COR-L47 (cell line): ENCODE results near the gene CALCOCO1.
"Not testable (repeated sequence)": the region's sequence is repeated elsewhere in the genome, so short reads cannot be mapped to it uniquely, and the experiment has no call there.

Experiments used
- DNase-seq: peaks from one replicate; lab custom pipeline; 2025; lab: John Stamatoyannopoulos, UW

Gene CALCOCO1

DNA sequence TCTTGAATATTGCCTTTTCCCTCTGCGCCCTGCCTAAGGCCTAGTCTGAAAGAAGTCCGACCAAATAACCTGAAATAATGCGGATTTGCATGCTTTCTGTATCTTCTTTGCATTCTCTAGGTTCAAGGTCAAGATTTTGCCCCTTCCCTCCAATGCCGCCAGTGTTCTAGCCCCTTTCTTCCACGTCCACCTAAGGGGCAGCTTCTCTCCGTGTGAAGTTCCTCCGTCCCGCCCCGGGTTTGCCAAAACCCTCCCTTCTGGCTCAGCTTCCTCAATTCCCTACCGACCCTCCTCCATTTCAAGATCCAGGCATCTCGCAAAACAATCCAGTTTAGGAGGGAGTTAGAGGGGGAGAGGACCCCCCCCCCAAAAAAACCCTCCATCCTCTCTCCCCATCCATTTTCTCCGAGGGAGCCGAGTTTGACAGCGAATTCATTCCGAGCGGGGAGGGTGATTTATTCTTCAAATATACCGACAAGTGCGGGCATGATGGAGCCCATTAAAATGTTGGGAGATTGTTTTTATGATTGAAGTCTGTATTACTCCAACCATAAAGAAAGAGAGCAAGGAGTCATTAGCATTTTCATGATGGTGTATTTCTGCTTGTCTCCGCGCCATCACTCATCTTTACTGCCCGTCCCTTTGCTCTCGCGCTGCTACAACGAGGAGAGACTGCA lies 30.5 kb downstream of the CALCOCO1 start:
- no peak for DNase-seq

DNA sequence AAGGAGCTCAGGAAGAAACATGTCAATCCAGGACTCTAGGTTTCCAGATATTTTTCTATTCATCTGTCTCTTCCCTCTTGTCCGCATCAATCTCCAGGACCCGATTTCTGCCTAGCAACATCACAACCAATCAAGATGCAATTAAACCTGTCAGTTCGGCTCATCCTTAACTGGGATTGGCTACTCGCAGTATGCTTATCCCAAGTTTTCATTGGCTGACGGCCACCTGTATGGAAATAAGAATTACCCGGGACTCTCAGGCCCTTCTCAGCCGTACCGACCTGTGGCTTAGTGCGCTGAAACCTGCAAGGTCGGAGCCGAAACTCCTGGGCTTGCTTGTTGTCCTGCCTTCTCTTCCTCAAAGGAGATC lies 31.0 kb downstream of the CALCOCO1 start:
- DNase-seq = peak; percentile 96

DNA sequence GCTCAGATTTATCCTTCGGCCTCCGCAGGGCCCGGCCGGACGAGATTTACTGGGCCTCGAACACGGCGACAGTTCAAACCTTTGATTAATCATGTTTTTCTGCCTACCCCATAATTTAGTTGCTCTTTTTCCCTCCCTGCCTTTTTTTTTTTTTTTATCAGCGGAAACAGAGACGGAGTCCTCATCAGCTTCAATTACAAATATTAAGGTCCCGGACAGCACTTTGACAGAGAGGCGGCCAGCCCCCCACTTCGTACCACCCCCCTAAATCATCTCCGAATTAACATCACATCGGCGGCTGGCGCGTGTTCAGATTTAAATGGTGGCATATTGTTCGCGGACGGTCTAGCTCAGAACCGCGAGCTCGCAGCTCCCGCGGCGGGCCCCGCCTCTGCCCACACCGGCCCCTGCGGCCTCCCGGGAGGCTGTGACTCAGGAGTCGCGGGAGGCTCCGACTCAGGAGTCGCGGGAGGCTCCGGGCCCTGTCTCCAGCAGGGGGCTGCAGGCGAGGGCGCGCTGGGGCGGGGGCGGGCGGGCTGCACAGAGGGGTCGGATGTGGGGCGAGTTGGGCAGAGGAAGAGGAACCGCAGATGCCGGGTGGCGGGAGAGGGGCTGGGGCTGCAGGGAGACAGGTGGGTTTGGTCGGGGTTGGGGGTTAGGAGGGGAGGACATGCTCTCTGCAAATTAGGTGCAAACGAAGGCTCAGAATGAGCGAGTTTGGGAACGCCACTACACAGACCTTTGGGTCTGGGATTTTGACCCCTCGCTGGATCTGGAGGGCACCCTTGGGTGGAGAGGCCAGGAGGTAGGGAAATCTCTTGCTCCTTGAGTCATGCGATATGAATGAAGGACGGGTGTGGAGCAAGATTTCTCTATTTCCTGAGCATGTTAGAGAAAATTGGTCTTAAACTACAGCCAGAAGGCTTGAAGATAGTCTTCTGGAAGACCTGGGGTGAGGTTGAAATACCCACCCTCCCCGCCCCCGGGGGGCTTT lies 31.8 kb downstream of the CALCOCO1 start:
- DNase-seq = peak; percentile 25

DNA sequence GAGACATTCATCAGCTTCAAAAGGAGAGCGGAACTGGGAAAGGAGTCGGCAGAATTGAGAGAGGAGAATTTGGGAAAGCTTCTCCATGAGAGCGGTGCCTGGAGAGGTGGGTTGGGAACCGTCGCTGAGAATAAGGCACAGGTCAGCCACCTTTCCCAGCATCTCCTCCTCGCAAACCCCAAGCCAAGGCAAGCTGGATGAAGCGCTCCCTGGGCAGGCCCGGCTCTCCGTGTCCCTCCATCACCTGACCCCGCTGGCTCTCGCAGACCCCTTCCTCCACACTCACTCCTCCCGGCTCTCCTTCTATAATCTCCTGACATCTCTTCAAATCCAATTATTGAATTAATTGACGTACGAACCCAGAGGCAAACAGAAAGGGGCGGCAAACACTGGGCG lies 32.5 kb downstream of the CALCOCO1 start:
- no peak for DNase-seq

DNA sequence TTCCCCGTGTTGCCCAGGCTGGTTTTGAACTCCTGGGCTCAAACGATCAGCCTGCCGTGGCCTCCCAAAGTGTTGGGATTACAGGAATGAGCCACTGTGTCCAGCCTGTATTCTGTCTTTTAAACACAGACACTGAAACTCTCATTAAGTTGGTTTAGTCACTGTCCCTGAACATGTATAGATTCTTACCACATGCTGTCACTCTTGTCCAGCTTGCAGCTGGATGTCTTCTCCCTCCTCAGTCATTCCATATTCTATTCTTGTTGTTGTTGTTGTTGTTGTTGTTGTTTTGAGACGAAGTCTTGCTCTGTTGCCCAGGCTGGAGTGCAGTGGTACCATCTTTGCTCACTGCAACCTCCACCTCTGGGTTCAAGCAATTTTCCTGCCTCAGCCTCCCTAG lies 39.1 kb downstream of the CALCOCO1 start:
- no peak for DNase-seq

DNA sequence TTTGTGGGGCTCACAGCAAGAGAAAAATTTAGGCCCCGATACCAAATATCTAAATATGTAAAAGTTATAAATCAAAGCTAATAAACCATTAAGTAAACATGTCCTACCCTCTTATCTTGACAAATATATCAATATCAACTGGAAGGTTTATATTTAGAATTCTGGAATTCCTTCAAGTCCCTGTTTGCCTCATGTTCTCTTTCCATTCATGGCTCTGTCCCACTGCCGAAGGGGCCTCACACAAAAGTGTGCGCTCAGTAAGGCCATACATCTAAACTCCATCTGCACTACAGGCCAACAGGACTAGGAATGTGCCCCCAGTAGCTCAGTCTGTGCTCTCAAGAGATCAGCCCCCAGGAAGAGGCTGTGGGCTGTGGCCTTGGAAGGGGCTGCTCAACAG lies 40.8 kb downstream of the CALCOCO1 start:
- no peak for DNase-seq

DNA sequence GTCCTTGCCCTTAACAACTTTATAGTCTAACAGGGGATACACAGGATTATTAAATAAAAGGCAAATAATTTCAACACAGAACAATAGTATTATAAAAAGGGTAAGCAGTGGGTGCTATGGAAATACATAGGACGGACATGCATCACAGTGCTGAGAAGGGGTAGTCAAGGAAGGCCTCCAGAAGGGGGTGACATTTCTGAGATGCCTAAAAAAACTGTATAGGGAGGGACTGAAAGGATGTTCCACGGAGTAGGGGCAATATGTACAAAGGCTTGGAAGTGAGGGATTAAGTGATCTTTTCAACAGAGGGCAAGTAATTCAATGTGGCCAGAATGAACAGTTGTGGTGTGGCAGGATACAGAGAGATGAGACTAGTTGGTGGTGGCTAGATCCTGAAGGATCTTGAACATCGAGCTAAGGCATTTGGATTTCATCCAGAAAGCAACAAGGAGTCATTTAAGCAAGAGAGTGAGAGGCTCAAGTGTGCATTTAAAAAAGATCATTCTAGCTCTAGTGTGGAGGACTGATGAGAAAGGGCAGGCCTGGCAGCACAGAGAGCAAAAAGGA lies 42.5 kb downstream of the CALCOCO1 start:
- DNase-seq = no peak

DNA sequence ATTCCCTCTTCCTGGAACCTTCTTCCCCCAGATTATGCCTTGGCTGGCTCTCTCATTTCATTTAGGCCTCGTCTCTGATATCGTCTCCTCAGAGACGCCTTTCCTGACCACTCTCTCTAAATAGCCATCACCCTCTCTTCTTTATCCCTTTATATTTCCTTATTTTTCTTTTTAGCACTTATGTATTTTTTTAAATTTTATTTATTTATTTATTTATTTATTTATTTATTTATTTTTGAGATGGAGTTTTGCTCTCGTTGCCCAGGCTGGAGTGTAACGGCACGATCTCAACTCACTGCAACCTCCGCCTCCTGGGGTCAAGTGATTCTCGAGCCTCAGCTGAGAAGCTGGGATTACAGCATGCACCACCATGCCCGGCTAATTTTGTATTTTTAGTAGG lies 43.3 kb downstream of the CALCOCO1 start:
- DNase-seq = no peak

DNA sequence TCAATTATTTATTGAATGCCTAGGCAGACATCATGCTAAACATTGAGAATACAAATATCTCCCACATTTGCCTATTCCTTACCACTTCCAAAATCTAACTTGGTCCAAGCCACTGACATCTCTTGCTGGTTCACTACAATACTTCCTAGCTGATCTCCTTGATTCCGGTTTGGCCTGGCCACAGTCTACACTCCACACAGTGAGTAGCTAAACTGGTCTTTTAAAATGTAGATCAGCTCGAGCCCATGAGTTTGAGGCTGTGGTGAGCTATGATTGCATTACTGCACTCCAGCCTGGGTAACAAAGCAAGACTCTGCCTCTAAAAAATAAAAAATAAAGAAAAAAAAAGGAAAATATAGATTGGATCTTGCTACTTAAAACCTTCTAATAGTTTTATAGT lies 43.8 kb downstream of the CALCOCO1 start:
- no peak for DNase-seq

DNA sequence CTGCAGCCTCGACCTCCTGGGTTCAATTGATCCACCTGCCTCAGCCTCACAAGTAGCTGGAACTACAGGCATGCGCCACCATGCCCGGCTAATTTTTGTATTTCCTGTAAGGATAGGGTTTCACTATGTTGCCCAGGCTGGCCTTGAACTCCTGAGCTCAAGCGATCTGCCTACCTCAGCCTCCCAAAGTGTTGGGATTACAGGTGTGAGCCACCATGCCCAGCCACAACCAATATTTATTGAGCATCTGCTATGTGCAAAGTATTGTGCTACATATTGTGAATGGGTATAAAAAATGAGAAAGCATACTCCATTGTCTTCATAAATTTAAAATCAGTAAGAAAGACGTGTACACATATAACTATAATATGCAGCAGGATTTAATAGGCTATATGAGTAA lies 47.2 kb downstream of the CALCOCO1 start:
- DNase-seq = not testable (repeated sequence)

DNA sequence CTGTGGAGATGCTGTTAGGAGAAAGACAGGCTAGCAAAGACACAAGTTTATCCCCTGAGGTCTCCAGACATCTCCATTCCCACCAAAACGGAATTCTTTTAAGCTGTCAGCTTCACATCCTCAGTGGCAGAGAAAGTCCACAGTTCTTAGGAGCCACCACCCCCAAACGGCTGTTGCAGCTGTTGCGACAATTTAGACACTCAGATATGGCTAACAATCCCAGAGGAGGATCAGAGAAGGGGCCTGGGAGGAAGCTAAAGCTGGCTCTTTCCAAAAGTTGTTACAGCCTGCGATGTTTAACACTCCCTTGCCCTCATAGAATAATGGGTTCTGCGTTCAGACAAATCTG lies 49.5 kb downstream of the CALCOCO1 start:
- no peak for DNase-seq

DNA sequence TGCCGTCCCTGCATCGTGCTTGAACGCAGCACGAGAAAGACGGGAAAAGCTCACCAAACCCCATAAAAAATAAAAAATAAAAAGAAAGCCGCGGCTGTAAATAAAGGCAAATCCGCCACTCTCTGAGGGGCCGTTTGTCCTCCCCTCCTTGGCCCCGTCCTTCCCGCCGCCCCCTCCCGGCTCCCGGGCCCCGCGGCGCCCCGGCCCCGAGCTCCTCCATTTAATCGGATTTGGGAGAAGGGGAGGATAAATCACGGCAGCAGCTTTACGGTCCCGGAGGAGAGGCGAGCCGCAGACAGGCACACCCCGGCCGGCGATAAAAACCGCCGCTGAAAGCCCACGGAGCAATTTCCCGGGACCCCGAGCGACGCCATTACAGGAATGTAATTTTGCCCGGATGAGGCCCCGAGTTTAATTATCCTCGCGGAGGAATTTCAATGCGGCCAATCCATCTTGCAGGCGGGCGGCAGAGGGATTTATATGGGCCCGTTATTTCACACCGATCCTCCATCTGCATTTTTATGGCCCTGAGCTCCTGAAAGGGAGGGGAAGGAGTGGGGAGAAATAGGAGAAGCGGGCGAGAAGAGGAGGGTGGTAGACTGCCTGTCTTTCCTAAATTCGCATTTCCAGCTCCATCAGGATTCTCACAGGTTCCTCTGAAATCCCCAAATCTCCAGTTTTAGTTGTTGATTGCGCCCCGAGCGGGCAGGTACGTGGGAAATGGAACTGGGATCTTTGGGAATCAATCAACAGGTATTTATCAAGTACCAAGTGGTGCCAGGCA lies 50.0 kb downstream of the CALCOCO1 start:
- DNase-seq = no peak

DNA sequence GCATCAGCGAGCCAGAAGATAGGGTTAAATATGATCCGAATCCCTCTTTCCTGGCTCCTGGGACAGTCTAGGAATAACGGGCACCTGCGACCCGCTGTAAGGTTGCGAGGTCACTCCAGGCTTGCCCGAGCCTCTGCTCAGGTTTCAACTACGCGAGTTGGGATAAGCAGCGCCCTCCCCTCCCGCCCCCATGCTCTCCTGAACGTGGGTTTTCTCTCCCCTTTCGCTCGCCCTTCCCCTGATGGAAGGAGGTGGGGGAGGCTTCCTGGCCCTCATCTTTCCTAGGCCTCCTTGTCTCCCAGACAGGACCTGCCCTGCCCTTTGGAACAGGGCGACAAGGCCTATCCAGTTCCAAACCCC lies 50.6 kb downstream of the CALCOCO1 start:
- no peak for DNase-seq

DNA sequence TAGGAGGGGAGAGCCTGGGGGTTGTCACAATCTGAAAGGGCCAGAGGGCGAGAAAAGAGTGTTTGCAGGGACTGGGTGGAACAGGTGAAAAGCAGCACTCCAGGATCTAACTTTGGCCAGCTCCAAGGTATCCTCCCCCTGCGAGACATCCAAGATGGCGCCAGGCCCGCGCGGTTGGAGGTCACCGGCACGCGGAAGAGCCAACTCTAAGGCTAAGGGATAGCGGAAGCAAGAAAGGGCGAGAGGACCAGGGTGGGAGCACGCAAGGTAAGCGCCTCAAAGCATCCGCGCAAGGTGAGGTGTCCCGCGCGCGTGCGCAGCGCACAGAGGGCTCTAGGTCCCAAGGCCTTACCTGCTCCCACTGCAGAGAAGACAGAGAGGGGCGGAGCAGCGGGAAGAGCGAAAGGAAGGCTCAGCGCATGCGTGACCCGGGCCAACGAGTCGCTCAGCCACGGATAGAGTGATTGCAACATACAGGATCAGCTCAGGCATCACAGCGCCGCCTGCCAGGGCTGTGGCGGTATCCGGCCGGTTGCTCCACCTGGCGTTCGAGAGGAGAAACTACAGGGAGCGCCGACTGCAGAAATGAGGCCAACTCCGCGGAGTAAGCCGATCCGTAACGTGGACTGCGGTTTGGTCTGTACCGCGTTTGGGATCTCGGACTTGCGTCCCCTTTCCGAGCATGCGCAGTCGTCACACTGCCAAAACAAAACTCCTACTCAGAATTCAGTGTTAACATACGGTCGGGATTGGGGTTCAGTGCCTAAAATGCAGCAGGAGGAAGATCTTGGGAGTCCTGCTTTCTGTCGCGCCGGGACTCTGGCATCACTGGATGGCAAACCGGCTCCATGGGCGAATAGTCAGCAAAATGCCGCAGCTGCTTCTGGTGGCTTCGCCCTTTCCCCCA lies 51.3 kb downstream of the CALCOCO1 start, which contains the start of gene ATP5MC2:
TSS of gene ATP5MC2 (minus strand) at position 383 of the 907 bp plus-strand sequence. CDS start 3,469 bp downstream, outside the sequence.
- DNase-seq = peak; percentile 98

DNA sequence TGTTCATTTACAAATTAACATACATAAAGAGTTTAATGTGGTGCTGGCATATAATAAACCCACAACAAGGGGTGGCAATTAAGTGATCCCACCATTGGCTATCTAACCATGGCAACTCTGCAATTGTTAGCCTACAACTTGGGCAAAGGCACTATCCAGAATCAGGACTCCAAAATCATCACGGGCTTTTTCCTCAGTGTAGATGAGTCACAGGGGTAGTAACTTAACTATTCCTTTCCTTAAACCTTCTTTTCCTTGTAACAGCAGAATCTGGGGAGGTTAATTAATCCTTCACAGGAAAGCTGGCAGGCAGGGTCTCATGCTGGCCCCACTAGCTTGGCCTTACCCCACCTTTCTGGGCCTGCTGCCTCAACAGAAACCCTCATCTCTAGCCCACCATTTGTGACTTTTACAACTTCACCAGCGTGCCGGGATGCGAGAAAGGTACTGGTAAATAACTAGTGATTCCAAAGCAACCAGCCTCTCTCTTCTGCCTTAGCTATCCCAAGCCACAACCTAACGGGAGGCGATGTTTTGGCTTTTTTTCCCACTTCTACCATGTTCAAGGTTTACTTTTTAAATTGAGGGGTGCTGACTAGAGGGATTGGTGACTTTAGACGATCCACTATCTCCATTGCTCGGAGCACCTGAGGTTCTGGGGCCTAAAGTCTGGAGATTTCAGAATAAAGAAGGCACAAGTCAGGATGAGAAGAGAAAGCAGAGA lies 52.1 kb downstream of the CALCOCO1 start:
- DNase-seq = no peak

DNA sequence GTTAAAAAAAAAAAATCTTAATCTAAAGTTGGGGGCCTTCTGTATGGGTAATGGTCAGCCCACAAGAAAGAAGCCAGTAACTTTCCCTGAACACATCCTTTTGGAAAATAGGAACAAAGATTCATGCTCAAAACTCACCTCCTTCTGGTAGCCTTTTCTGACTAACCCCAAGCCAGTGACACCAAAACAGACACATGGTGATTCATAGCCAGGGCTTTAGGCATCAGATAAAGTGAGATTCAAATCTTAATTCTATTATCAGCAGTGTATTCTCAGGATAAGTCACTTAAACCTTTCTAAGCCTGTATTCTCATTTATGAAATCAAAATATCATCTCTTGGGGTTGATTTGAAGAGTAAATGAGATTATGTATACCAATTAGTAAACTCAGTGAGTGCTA lies 56.3 kb downstream of the CALCOCO1 start:
- DNase-seq = no peak

DNA sequence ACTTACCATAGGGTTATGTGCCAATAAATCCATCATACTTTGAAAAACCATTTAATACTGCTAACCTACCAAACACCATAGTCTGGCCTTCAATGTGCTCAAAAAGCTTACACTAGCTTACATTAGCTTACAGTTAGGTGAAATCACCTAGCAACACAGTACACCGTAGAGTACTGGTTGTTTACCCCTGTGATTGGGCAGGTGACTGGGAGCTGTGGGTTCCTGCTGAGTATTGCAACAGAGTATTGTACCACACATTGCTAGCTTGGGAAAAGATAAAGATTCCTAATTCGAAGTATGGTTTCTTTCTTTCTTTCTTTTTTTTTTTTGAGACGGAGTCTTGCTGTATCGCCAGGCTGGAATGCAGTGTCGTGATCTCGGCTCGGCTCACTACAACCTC lies 56.9 kb downstream of the CALCOCO1 start:
- DNase-seq = no peak

DNA sequence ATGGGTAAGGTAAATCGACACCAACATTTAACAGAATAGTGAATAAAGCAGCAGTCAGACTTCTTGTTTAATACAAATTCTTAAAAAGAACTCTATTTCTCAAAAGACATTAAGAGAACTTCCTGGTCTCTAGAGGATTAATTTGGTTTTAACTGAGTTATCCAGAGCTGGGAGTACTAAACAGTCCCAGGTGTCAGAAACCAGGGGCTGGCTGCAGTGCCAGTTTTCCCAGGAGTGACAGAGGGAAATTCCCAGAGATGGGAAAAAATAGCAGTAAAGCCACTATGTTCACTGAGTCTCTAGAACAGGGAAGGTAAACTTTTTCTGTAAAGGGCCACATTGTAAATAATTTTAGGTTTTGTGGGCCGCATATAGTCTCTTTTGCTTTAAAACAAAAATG lies 60.2 kb downstream of the CALCOCO1 start:
- no peak for DNase-seq

DNA sequence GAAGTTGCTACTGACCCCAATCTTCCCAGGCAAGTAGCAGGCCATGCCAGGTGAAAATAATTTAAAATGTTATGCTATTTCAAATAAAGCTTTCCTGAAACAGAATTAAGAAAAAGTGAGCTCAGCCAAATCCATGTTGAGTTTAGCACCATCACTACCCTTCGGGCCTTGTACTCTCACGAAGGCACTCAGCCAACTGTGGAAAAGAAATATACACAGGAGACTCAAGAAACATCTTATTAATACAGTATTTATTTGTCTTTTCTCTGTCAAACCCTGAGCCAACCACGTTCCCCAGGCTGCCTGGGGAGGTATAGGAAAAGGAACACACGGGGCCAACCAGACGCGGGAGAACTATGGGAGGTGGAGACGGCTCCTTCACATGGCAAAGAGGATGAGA lies 62.3 kb downstream of the CALCOCO1 start:
- DNase-seq = no peak

DNA sequence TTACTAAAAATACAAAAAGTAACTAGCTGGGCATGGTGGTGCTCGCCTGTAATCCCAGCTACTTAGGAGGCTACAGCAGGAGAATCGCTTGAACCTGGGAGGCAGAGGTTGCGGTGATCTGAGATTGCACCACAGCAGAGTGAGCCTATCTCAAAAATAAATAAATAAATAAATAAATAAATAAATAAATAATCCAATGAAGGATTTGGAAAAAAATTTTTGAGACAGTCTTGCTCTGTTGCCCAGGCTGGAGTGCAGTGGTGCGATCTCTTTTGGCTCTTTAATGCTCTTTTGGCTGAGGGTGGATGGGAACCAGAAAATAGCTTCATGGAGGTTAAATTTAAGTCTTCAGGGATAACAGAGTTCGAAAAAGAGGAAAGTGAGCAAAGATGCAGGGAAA lies 63.1 kb downstream of the CALCOCO1 start:
- no peak for DNase-seq

DNA sequence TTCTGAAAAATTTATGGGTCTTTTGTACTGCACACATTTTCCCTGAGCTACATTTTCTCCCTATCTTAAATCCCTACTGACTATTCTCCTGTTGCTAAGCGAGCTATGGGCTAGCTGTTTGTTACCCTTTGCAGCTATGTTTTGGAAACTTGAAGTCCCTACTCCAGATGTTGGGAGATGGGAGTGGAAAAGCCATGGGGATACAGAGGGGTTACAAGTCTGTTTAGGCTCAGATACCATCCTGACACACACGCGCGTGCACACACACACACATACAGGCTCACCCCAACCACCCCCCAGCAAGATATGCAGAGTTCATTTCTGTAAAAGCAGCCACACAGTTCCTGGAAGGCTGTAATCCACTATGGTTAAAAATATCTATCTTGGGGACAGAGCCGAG lies 67.2 kb downstream of the CALCOCO1 start:
- DNase-seq = no peak
